GM19397 (cell line): ENCODE results near the gene KCNK7.
"Not testable (repeated sequence)": the region's sequence is repeated elsewhere in the genome, so short reads cannot be mapped to it uniquely, and the experiment has no call there.

ENCODE experiments used
- ATAC-seq: cut with Tn5 transposase; IDR thresholded peaks from one replicate; pipeline ENCODE4 v1.9.1; 2021; ENCODE audit warnings: mild to moderate bottlenecking, moderate library complexity; ENCODE audit not compliant: unreplicated experiment

Gene KCNK7

GRCh38 chr11:65574811-65575567 lies 20.6 kb downstream of the KCNK7 start:
- ATAC-seq: no peak

DNA sequence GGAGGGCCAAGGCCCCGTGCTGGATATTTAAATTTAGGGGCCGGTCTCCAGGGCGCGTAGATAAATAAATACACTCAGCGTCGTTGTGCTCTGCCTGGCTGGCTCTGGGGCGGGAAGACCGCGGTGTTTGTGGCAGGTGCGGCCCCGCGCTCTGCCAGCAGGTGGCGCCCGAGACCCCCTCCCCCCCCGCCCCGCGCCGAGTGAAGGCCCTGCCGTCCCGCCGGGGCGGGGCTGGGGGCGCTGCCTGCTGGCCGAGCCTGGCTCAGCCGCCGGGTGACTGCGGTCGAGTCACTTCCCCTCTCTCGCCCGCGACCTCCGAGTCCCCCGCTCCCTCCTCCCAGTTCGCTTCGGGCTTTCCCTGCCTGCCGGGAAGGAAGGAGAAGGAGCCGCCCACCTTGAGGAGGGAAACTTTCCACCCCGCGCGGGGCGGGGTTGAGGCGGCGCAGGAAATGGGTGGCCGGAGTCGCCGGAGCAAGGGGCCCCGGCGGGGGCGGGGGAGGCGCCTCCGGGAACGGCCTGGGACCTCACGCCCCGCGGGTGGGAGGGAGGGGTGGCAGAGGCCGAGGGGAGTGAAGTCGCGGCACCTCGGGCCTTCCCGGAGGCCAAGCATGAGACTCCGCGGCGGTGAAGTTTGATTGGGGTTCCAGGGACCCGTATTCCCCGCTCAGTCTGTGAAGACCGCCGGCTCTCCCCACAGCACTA lies 21.3 kb downstream of the KCNK7 start:
- no peak for ATAC-seq

GRCh38 chr11:65573391-65574079 lies 22.1 kb downstream of the KCNK7 start:
- ATAC-seq: no peak

- no peak for ATAC-seq
These were observed 23.1 kb downstream of the KCNK7 start, which contains the start of gene FAM89B for GRCh38 chr11:65572356-65573051. TSS of gene FAM89B (plus strand) at chr11:65572538. CDS start at chr11:65572670, 132 bp downstream.

GRCh38 chr11:65571940-65572339 lies 23.7 kb downstream of the KCNK7 start:
- no peak for ATAC-seq

DNA sequence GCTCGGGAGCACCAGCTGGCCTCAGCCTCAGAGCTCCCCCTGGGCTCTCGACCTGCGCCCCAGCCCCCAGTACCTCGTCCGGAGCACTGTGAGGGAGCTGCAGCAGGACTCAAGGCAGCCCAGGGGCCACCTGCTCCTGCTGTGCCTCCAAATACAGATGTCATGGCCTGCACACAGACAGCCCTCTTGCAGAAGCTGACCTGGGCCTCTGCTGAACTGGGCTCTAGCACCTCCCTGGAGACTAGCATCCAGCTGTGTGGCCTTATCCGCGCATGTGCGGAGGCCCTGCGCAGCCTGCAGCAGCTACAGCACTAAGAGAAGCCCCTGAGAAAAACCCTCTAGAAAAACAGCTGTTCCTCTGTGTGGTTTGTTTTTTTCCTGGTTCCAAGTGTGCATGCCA lies 24.2 kb downstream of the KCNK7 start:
- no peak for ATAC-seq

DNA sequence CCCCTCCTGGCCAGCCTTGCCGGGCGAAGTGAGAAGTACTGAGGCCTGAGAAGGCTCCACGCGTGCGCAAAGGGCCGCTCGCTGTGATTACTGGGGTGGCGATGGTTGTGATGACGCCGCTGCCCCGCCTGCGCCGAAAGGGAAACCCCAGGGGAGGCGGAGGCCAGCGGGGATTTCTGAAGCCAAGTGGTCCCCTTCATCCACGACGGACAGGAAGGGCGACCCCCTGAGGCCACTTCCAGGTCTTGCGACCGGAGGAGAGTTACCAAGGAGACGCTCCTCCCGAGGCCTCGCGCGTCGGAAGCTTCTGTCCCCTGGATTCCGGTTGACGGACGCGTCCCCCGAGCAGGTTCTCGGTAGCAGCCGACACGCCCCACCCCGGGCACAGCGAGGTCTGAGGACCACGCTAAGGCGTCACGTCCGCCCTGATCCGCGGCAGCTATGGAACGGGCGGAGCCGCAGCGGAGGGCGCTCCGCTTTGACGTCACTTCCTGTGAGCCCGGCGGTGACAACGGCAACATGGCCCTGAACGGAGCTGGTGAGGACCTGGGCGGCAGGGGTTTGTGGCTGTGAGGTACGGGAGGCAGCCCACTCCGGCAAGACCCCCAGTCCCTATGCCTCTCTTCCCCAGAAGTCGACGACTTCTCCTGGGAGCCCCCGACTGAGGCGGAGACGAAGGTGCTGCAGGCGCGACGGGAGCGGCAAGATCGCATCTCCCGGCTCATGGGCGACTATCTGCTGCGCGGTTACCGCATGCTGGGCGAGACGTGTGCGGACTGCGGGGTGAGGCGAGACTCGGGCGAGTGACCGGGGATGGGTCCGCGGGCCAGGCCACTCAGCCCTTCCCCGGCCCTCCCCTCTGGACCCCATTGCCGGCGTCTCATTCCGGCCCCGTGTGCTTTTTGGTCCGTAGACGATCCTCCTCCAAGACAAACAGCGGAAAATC lies 25.4 kb downstream of the KCNK7 start, which contains the start of gene ZNRD2:
Gene ZNRD2 (plus strand): TSS at position 505 of the 946 bp plus-strand sequence. CDS start 15 bp downstream, at position 520.
- peak; percentile 62 for ATAC-seq

DNA sequence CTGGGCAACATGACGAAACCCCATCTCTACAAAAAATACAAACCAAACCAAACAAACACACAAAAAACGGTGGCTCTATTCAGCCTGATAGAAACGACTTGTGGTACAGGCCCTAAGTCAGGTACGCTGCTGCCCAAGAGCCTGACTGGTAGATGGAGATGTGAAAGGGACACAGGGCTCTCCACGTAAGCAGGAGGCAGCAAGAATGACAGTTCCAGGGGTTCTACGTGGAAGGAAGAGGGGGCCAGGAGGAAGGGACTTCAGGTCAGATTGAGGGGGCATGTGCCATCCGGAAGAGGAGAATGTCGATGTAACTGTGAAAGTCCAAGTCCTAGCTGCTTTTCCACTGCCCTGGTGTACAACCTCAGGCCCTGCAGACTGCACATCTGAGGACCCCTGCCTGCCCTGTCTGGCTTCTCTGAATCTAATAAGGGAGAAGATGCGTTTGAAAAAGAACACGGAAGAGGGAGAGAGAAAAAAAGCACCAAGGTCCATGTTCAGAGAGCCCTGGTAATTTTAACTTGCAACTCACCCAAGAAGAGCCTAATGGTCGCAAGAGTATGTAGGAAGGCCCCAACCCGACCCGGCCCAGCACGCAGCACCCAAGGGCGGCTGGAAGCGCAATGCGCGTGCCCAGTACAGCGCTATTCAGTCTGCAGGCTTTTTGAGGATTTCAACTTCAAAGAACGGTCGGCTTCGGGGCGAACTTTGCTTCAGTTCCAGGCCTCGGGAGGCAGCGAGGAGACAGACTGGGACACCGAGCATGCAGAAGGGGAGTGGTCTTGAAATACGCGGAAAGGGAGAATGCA lies 26.2 kb downstream of the KCNK7 start:
- ATAC-seq: peak; percentile 9

- ATAC-seq: no peak
These were observed 29.8 kb downstream of the KCNK7 start for GRCh38 chr11:65565624-65566453.

GRCh38 chr11:65564879-65565559 lies 30.6 kb downstream of the KCNK7 start:
- ATAC-seq: not testable (repeated sequence)

DNA sequence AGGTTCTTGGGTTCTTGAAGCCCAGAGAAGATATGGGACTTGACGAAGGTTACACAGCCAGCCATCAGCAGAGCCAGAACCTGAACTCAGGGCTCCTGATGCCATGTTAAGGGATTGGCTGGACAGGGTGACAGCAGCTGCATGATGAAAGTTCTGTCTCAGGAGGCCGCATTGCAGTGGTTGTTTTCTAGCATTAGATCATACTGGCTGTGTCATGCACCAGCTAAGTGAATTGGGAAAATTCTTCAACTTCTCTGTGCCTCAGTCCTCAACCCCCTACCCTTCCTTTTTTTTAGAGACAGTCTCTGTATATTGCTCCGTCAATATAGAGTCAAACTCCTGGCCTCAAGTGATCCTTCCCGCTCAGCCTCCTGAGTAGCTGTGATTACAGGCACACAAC lies 32.0 kb downstream of the KCNK7 start:
- no peak for ATAC-seq

- ATAC-seq: no peak
These were observed 32.8 kb downstream of the KCNK7 start for GRCh38 chr11:65562788-65563187.

GRCh38 chr11:65562020-65562419 lies 33.6 kb downstream of the KCNK7 start:
- no peak for ATAC-seq

GRCh38 chr11:65560555-65561418 lies 34.8 kb downstream of the KCNK7 start:
- ATAC-seq: no peak

DNA sequence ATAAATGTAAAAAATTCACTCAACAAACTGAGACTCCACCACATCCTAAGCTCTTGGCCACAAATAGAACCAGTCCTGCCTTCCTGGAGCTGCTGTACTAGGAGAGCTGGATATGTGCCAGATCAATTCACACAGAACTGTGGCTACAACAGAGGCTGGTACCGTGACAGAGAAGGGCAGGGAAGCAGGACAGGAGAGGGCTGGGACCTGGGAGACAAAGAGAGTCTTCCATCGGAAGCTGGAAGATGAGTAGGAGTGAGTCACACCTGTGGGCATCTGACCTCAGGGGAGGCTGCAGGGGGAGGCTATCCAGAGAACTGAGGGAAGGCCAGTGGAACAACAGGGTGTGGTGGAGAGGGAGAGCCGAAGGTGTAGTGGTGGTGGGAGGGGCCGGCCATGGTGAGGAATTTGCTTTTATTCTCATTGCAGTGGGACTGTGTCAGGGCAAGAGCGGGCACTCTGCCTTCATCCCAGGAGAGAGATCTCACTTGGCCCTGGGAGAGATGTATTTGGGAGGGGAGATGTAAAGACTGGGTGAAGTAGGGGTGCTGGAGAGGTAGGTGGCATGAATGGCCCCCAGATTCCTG lies 35.6 kb downstream of the KCNK7 start:
- ATAC-seq: no peak

DNA sequence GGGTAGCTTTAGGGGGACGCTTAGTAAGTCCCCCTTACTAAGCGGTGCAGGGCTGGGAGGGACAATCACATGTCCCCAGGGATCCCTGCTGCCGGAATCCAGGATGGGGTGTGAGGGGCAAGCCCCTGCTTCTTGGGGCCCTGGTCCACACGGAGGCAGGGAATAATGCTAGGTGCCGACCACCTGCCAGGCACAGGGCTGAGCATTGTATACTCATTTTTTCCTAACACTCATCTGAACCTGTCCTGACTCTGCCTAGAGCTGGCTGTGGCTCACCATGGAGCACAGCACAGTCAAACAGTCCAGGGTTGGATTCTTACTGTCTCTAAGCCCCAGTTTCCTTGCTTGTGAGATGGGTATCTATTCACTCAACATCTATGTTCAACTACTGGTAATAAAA lies 36.1 kb downstream of the KCNK7 start:
- no peak for ATAC-seq
